ENCODE results near the gene RAB3IL1.

The RAB3IL1 gene

GRCh38 chr11:61914471-61915171 lies 2.7 kb downstream of the RAB3IL1 start:
- Histone ChIP-seq H2AFZ (ENCODE audit: low read depth, low read length) (no peak overlapping the region), H4K20me1 (ENCODE audit: insufficient read depth, low read length) (no peaks in the 10 kb centered on the region), H3K4me3 (ENCODE audit: low read depth in 1 of 2, low read length in 2 of 2) (no peak overlapping the region), H3K27ac (ENCODE audit: low read length) (no peak overlapping the region), H3K4me2 (ENCODE audit: insufficient read depth, low read length) (no peak overlapping the region), H3K27me3 (ENCODE audit: insufficient read depth, low read length, poor library complexity) (peaks cover 4% of the 10 kb centered on the region), H3K9me3 (ENCODE audit: insufficient read depth, low read length, severe bottlenecking) (no peaks in the 10 kb centered on the region), H3K9ac (ENCODE audit: low read depth, low read length) (no peak overlapping the region), H3K36me3 (ENCODE audit: insufficient read depth, low read length) (no peaks in the 10 kb centered on the region), H3K79me2 (ENCODE audit: insufficient read depth, low read length) (no peaks in the 10 kb centered on the region), H3K4me1 (ENCODE audit: insufficient read depth, low read length) (no peaks in the 10 kb centered on the region)
- DNase-seq (no peak), ATAC-seq (ENCODE audit: insufficient read depth, low read depth) (no peak)
- TF ChIP-seq CTCF (IDR thresholded peaks at IDR 0.05; ENCODE audit: borderline replicate concordance, extremely low read depth, low read length, poor library complexity, severe bottlenecking) = no peak
- no peak for TF ChIP-seq EZH2 (IDR thresholded peaks at IDR 0.05; ENCODE audit: borderline replicate concordance, low read depth, low read length, severe bottlenecking)

GRCh38 chr11:61913699-61914395 lies 3.5 kb downstream of the RAB3IL1 start:
- no peak overlapping the region for H3K4me3 ChIP-seq (ENCODE audit: low read depth in 1 of 2, low read length in 2 of 2)
- no peak overlapping the region for H3K4me2 ChIP-seq (ENCODE audit: insufficient read depth, low read length)
- no peaks in the 10 kb centered on the region for H4K20me1 ChIP-seq (ENCODE audit: insufficient read depth, low read length)
- H3K36me3 ChIP-seq (ENCODE audit: insufficient read depth, low read length) = no peaks in the 10 kb centered on the region
- H3K9ac ChIP-seq (ENCODE audit: low read depth, low read length) = no peak overlapping the region
- no peaks in the 10 kb centered on the region for H3K4me1 ChIP-seq (ENCODE audit: insufficient read depth, low read length)
- ATAC-seq (ENCODE audit: insufficient read depth, low read depth) = no peak; the same call in 2 of the 3 replicates
- H2AFZ ChIP-seq (ENCODE audit: low read depth, low read length) = no peak overlapping the region
- no peak for DNase-seq
- H3K79me2 ChIP-seq (ENCODE audit: insufficient read depth, low read length) = no peaks in the 10 kb centered on the region
- TF ChIP-seq CTCF (IDR thresholded peaks at IDR 0.05; ENCODE audit: borderline replicate concordance, extremely low read depth, low read length, poor library complexity, severe bottlenecking) (no peak), EZH2 (IDR thresholded peaks at IDR 0.05; ENCODE audit: borderline replicate concordance, low read depth, low read length, severe bottlenecking) (no peak)
- no peak overlapping the region for H3K27ac ChIP-seq (ENCODE audit: low read length)
- H3K9me3 ChIP-seq (ENCODE audit: insufficient read depth, low read length, severe bottlenecking) = no peaks in the 10 kb centered on the region
- peaks cover 4% of the 10 kb centered on the region for H3K27me3 ChIP-seq (ENCODE audit: insufficient read depth, low read length, poor library complexity)

GRCh38 chr11:61912991-61913698 lies 4.2 kb downstream of the RAB3IL1 start:
- no peak for ATAC-seq (ENCODE audit: insufficient read depth, low read depth)
- Histone ChIP-seq H3K79me2 (ENCODE audit: insufficient read depth, low read length) (no peaks in the 10 kb centered on the region), H3K4me3 (ENCODE audit: low read depth in 1 of 2, low read length in 2 of 2) (no peak overlapping the region), H3K27ac (ENCODE audit: low read length) (no peak overlapping the region), H3K27me3 (ENCODE audit: insufficient read depth, low read length, poor library complexity) (no peaks in the 10 kb centered on the region), H4K20me1 (ENCODE audit: insufficient read depth, low read length) (no peaks in the 10 kb centered on the region), H2AFZ (ENCODE audit: low read depth, low read length) (no peak overlapping the region), H3K4me1 (ENCODE audit: insufficient read depth, low read length) (no peaks in the 10 kb centered on the region), H3K36me3 (ENCODE audit: insufficient read depth, low read length) (no peaks in the 10 kb centered on the region), H3K4me2 (ENCODE audit: insufficient read depth, low read length) (no peak overlapping the region), H3K9ac (ENCODE audit: low read depth, low read length) (no peak overlapping the region), H3K9me3 (ENCODE audit: insufficient read depth, low read length, severe bottlenecking) (no peaks in the 10 kb centered on the region)
- DNase-seq = no peak
- TF ChIP-seq EZH2 (IDR thresholded peaks at IDR 0.05; ENCODE audit: borderline replicate concordance, low read depth, low read length, severe bottlenecking) = no peak
- no peak for TF ChIP-seq CTCF (IDR thresholded peaks at IDR 0.05; ENCODE audit: borderline replicate concordance, extremely low read depth, low read length, poor library complexity, severe bottlenecking)
